ENCODE measurements around the gene NOP53.

NOP53 gene

GRCh38 chr19:47806435-47806834 lies 61.1 kb downstream of the NOP53 start:
- no peak for DNase-seq (ENCODE audit: low read depth)

All from amniotic epithelial cell (primary cell).